Measurements from ENCODE around the gene SPOCK1.

- no peak for TF ChIP-seq EZH2 (IDR thresholded peaks at IDR 0.05)
- TF ChIP-seq POLR2AphosphoS5 (IDR thresholded peaks at IDR 0.05; ENCODE audit: borderline replicate concordance, low read depth, low read length) = no peak
- TF ChIP-seq FOXP2 (optimal IDR thresholded peaks at IDR 0.05; ENCODE audit: control extremely low read depth, extremely low read length, insufficient read depth) = no peak
These were observed 270.3 kb downstream of the SPOCK1 start for GRCh38 chr5:137228816-137229215.

All from SK-N-MC (cell line).